Heart left ventricle (tissue), 13 donors: ENCODE results near the gene PRDM16.

Experiments used
- POLR2A ChIP-seq, 2 donors: fragments of 450-650 bp; IDR thresholded peaks; one replicate each; pipeline ENCODE4 v1.6.1; 2017; ENCODE audit warnings: antibody characterized with exemption in 2 of 2, mild to moderate bottlenecking in 2 of 2, moderate library complexity in 2 of 2
- TF ChIP-seq, protein P1 (sequence below), 12 donors: fragments of 200-600 bp; sonication (generic) in 4 of 12; IDR thresholded peaks; one replicate each; pipeline versions ENCODE4 v1.5.0 to v1.8.0; 2018 to 2022; ENCODE audit warnings: antibody characterized with exemption in 12 of 12, mild to moderate bottlenecking in 5 of 12
- donor health status: ischemic (EF 13 %, LVEDD 7.1; RV severe dilation, severe dysfunction).
- donor health status: DM: no; HTN: yes; CAD: no.
- donor health status: DM: no; HTN: no; CAD: no.
- donor health status: ischemic (EF 25% LVEDD 6.9; RV normal size, moderate dysfunction).
- donor health status: ischemic (EF 25% LVEDD 5.7; RV mildly dilated, moderate dysfunction).
- donor health status: ischemic (EF 35%, LVEDD 5.7; RV mildly dilated, moderate dysfunction).
- donor health status: nonischemic (EF 11% LVEDD 7.7; RV severe dilation, severe dysfunction).
- donor health status: DM: yes; HTN: yes; CAD: no.
- donor health status: PGD.
- donor health status: ischemic (EF 29% LVEDD 5.4; RV normal size, mild dysfunction).
- donor health status: nonischemic (EF 23%, LVEDD 6.1; RV moderate dilation, normal function).

GRCh38 chr1:3306583-3307291 lies 237.7 kb downstream of the PRDM16 start:
- TF ChIP-seq, protein P1, sequence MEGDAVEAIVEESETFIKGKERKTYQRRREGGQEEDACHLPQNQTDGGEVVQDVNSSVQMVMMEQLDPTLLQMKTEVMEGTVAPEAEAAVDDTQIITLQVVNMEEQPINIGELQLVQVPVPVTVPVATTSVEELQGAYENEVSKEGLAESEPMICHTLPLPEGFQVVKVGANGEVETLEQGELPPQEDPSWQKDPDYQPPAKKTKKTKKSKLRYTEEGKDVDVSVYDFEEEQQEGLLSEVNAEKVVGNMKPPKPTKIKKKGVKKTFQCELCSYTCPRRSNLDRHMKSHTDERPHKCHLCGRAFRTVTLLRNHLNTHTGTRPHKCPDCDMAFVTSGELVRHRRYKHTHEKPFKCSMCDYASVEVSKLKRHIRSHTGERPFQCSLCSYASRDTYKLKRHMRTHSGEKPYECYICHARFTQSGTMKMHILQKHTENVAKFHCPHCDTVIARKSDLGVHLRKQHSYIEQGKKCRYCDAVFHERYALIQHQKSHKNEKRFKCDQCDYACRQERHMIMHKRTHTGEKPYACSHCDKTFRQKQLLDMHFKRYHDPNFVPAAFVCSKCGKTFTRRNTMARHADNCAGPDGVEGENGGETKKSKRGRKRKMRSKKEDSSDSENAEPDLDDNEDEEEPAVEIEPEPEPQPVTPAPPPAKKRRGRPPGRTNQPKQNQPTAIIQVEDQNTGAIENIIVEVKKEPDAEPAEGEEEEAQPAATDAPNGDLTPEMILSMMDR (IDR thresholded peaks at IDR 0.05) = no peak
- TF ChIP-seq POLR2A (IDR thresholded peaks at IDR 0.05) = no peak
